CD4-positive, alpha-beta T cell treated with Interleukin-10 for 1 hour (primary cell): ENCODE data around the gene NTHL1.

Experiments used
- DNase-seq: peaks from one replicate; pipeline ENCODE4 v3.0.0-alpha.2; 2020

Gene NTHL1

GRCh38 chr16:1991135-1991551, 56.5 kb downstream of the NTHL1 start:
- DNase-seq: peak; percentile 71

DNA sequence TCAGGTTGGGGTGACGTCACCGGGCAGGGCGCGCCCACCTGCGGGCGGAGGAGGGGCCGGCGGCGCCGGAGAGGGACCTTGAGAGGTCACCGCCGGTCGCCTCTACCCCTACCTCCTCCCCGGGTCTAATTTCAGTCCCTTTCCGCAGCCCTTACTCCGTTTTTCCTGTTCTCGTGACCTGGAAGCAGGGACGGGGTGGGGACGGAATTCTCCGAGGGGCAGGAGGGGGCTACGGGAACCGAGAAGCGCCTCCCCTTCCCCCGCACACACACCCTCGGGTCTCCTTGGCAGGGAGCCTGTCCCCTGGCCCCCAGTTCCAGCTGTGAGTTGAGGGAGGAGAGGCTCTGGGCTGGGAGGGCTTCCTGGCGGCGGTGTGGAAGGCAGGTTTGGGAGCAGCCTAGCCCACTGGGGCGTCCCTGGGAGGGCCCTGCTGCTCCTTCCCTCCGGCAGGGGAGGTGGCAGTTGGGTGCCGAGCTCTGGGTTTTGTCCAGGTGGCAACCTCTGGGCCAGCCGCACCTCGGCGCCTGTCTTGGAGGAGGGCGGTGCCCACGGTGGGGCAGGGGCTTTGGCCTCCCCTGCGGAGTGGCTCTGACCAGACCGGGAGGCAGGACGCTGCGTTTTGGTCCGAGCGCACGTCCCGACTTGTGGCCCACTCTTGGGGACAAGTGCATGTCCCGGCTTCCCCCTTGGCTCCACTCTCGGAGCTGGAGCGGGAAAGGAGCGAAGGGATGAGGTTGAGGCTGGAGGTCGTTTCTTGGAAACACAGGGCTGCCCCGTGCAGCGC, 57.1 kb downstream of the NTHL1 start:
- peak; percentile 65 for DNase-seq

GRCh38 chr16:1990101-1990350, 57.6 kb downstream of the NTHL1 start:
- DNase-seq: no peak
